Trophoblast cell (in vitro differentiated cells and primary cell): Measurements from ENCODE around the gene CNST.

Experiments
- DNase-seq, 2 donors: peaks; one replicate each; pipeline ENCODE4 v3.0.0-alpha.2; 2016
- H2AFZ ChIP-seq: 2 replicates; pipeline ENCODE4 v1.6.1; 2013; ENCODE audit warnings: low read length, moderate library complexity, mild to moderate bottlenecking; ENCODE audit not compliant: insufficient read depth, poor library complexity
- H2AK5ac ChIP-seq: 2 replicates; pipeline ENCODE4 v1.6.1; 2013; ENCODE audit warnings: mild to moderate bottlenecking, low read length
- H2BK120ac ChIP-seq: 2 replicates; pipeline ENCODE4 v1.6.1; 2013; ENCODE audit warnings: low read length, mild to moderate bottlenecking, moderate library complexity; ENCODE audit not compliant: insufficient read depth, poor library complexity
- H2BK12ac ChIP-seq: 2 replicates; pipeline ENCODE4 v1.6.1; 2013; ENCODE audit warnings: mild to moderate bottlenecking, low read length, moderate library complexity
- H2BK5ac ChIP-seq: 2 replicates; pipeline ENCODE4 v1.6.1; 2013; ENCODE audit warnings: low read length, low read depth, moderate library complexity, mild to moderate bottlenecking; ENCODE audit not compliant: poor library complexity
- H3K14ac ChIP-seq: 2 replicates; pipeline ENCODE4 v1.6.1; 2013; ENCODE audit warnings: mild to moderate bottlenecking, low read length
- H3K18ac ChIP-seq: 2 replicates; pipeline ENCODE4 v1.6.1; 2013; ENCODE audit warnings: mild to moderate bottlenecking, low read length
- H3K23ac ChIP-seq: 2 replicates; pipeline ENCODE4 v1.6.1; 2013; ENCODE audit warnings: low read length
- H3K27ac ChIP-seq: 2 replicates; pipeline ENCODE4 v1.5.1; 2013; ENCODE audit warnings: low read depth, mild to moderate bottlenecking, inconsistent platforms, low read length, moderate library complexity
- H3K27me3 ChIP-seq: 2 replicates; pipeline ENCODE4 v1.6.1; 2013; ENCODE audit warnings: inconsistent platforms, mild to moderate bottlenecking, low read length, moderate library complexity; ENCODE audit not compliant: insufficient read depth
- H3K36me3 ChIP-seq, 2 experiments: 1 replicate in 1 of 2; 2 replicates in 1 of 2; pipeline ENCODE4 v1.6.1; 2013; ENCODE audit warnings: low read length in 2 of 2, mild to moderate bottlenecking in 2 of 2, moderate library complexity in 1 of 2; ENCODE audit not compliant: insufficient read depth in 2 of 2, control insufficient read depth in 1 of 2
- H3K4ac ChIP-seq: 2 replicates; pipeline ENCODE4 v1.6.1; 2013; ENCODE audit warnings: low read depth, mild to moderate bottlenecking, low read length, moderate library complexity
- H3K4me1 ChIP-seq, 2 experiments: 1 replicate in 1 of 2; 2 replicates in 1 of 2; pipeline ENCODE4 v1.6.1; 2013; ENCODE audit warnings: low read length in 2 of 2, mild to moderate bottlenecking in 2 of 2, moderate library complexity in 1 of 2; ENCODE audit not compliant: insufficient read depth in 2 of 2, control insufficient read depth in 1 of 2
- H3K4me2 ChIP-seq: 2 replicates; pipeline ENCODE4 v1.6.1; 2013; ENCODE audit warnings: inconsistent platforms, mild to moderate bottlenecking, low read length, moderate library complexity
- H3K4me3 ChIP-seq: 2 replicates; pipeline ENCODE4 v1.5.1; 2013; ENCODE audit warnings: mild to moderate bottlenecking, low read depth, low read length, inconsistent platforms
- H3K79me1 ChIP-seq: one replicate; pipeline ENCODE4 v1.6.1; 2013; ENCODE audit warnings: low read length
- H3K79me2 ChIP-seq: 2 replicates; pipeline ENCODE4 v1.6.1; 2013; ENCODE audit warnings: low read length, mild to moderate bottlenecking; ENCODE audit not compliant: control insufficient read depth, insufficient read depth, poor library complexity
- H3K9ac ChIP-seq: 2 replicates; pipeline ENCODE4 v1.6.1; 2013; ENCODE audit warnings: mild to moderate bottlenecking, low read length
- H3K9me3 ChIP-seq: 2 replicates; pipeline ENCODE4 v1.6.1; 2013; ENCODE audit warnings: low read depth, mild to moderate bottlenecking, control low read depth, inconsistent platforms, low read length; ENCODE audit not compliant: insufficient read depth
- H4K12ac ChIP-seq: 2 replicates; pipeline ENCODE4 v1.6.1; 2013; ENCODE audit warnings: low read depth, mild to moderate bottlenecking, low read length, moderate library complexity
- H4K8ac ChIP-seq: 2 replicates; pipeline ENCODE4 v1.6.1; 2013; ENCODE audit warnings: low read depth, mild to moderate bottlenecking, low read length, moderate library complexity
- H4K91ac ChIP-seq: one replicate; pipeline ENCODE4 v1.6.1; 2013; ENCODE audit warnings: low read depth, mild to moderate bottlenecking, low read length, moderate library complexity
- WGBS: extraction: QIAGEN DNeasy Blood & Tissue Kit; methylation state at CpG from one replicate; pipeline ENCODE4 v1.1.7; 2013; ENCODE audit warnings: missing lambda C conversion rate; ENCODE audit not compliant: insufficient read length, insufficient coverage; ENCODE audit errors: extremely low coverage; 5-methylcytosine and 5-hydroxymethylcytosine counted together

CNST gene

DNA sequence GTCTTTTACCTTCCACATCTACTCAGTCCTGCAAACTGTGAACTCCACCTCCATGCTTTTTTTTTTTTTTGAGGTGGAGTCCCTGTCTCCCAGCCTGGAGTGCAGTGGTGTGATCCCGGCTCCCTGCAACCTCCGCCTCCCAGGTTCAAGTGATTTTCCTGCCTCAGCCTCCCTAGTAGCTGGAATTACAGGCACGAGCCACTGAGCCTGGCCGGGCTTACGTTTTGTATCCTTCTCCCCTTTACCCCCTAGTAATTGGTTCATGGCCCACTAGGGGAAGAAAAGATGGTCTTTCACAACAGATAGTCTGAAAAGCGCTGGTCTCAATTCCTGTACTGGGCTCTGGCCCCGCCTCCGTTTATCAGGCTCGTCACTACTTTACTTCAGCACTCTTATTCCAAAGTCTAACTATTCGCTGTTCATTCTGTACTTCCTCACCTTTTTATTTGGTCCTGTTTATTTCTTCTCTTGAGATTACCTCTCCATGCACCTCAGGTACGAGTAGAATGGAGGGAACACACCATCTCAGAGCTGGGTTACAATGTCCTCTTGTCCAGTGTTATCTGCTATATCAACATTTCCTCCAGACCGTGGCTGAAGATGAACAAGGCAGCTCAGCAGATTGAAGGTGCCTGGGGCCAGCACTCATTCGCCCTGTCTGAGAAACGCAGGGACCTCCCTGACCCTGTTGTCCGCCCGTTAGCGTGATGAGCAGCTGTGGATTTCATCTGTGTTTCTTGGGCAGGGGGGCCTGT is 16.2 kb downstream of the CNST start:
- Histone ChIP-seq H3K4me2 (no peak overlapping the region), H2BK12ac (no peak overlapping the region), H2AFZ (no peak overlapping the region), H3K18ac (no peak overlapping the region), H3K4me3 (no peak overlapping the region), H3K14ac (no peak overlapping the region), H4K12ac (no peak overlapping the region), H3K23ac (no peak overlapping the region), H3K9ac (no peak overlapping the region), H4K8ac (no peak overlapping the region), H2BK120ac (no peak overlapping the region), H3K36me3 (peaks cover 0 to 3% of the 10 kb centered on the region in 2 experiments), H3K27ac (no peak overlapping the region), H2AK5ac (no peak overlapping the region), H3K79me1 (no peaks in the 10 kb centered on the region), H3K4ac (no peak overlapping the region), H3K79me2 (no peaks in the 10 kb centered on the region), H3K9me3 (no peaks in the 10 kb centered on the region), H3K27me3 (no peaks in the 10 kb centered on the region), H2BK5ac (no peak overlapping the region), H4K91ac (no peak overlapping the region), H3K4me1 (peaks cover 0 to 5% of the 10 kb centered on the region in 2 experiments)
- WGBS, result no CpG with 5 or more reads among the region's 17 CpGs
- no peak for DNase-seq

DNA sequence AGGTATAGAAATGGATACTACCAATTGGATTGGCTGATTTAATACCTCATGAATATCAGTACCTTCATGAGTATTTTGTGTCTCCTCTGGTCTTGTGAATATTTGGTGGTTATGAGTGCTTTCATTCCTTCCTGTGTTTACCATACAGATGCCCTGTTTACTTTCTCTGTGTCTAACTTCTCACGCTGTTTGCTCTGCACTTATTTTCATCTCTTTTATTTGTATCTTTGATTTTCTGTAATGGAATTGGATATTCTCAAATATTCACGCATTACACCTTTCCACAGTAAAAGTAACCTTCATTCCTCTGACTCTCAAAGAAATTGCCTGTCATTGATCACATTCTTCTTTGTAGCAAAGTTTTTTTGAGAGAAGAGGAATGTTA is 16.8 kb downstream of the CNST start:
- Histone ChIP-seq H3K27ac (no peak overlapping the region), H2AFZ (no peak overlapping the region), H3K9me3 (no peaks in the 10 kb centered on the region), H3K18ac (no peak overlapping the region), H4K91ac (no peak overlapping the region), H3K4me2 (no peak overlapping the region), H3K14ac (no peak overlapping the region), H3K4me3 (no peak overlapping the region), H3K4ac (no peak overlapping the region), H2BK120ac (no peak overlapping the region), H3K23ac (no peak overlapping the region), H4K8ac (no peak overlapping the region), H3K27me3 (no peaks in the 10 kb centered on the region), H3K79me1 (no peaks in the 10 kb centered on the region), H2AK5ac (no peak overlapping the region), H2BK12ac (no peak overlapping the region), H3K4me1 (peaks cover 0 to 5% of the 10 kb centered on the region in 2 experiments), H3K9ac (no peak overlapping the region), H3K36me3 (peaks cover 0 to 3% of the 10 kb centered on the region in 2 experiments), H3K79me2 (no peaks in the 10 kb centered on the region), H2BK5ac (no peak overlapping the region), H4K12ac (no peak overlapping the region)
- no CpG with 5 or more reads among the region's 2 CpGs for WGBS
- DNase-seq, result no peak

DNA sequence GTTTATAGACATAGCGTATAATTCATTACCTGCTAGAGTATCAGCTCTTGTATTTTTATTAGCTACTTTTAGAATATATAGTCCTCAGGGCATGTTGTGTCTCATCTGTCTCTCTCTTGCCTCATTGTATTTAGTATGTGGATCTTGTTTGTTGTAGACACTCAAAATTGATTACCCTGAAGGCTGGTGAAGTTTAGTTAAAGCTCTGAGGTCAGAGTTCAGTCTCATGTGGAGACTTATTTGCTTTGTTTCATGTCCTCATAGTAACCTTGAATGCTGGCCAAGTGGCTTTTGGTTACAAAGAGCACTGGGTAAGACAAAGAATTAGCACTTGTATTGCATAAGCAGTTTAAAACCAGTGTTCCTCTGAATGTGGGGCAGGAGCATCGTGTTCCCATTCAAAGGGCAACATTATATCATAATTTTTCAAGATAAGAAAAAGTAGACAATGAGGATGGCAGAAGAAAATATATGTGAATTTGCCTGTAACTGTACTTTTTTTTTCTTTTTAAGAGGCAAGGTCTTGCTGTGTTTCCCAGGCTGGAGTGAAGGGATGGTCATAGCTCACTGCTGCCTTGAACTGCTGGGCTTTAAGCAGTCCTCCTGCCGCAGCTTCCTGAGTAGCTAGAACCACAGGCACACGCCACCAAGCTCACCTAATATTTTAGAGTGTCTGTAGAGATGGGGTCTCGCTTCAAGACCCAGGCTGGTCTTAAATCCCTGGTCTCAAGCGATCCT is 17.4 kb downstream of the CNST start:
- H3K4me2 ChIP-seq, result no peak overlapping the region
- H3K9ac ChIP-seq, result no peak overlapping the region
- no peak overlapping the region for H3K18ac ChIP-seq
- H3K4me1 ChIP-seq, result peaks cover 0 to 5% of the 10 kb centered on the region in 2 experiments
- H3K27me3 ChIP-seq, result no peaks in the 10 kb centered on the region
- H4K8ac ChIP-seq, result no peak overlapping the region
- H3K36me3 ChIP-seq, result peaks cover 0 to 3% of the 10 kb centered on the region in 2 experiments
- H3K27ac ChIP-seq, result no peak overlapping the region
- no peak for DNase-seq
- WGBS, result no CpG with 5 or more reads among the region's 6 CpGs
- no peak overlapping the region for H2AK5ac ChIP-seq
- no peaks in the 10 kb centered on the region for H3K79me2 ChIP-seq
- H4K12ac ChIP-seq, result no peak overlapping the region
- no peaks in the 10 kb centered on the region for H3K9me3 ChIP-seq
- H2BK5ac ChIP-seq, result no peak overlapping the region
- H3K79me1 ChIP-seq, result no peaks in the 10 kb centered on the region
- H2BK120ac ChIP-seq, result no peak overlapping the region
- H2AFZ ChIP-seq, result no peak overlapping the region
- H3K23ac ChIP-seq, result no peak overlapping the region
- H3K4me3 ChIP-seq, result no peak overlapping the region
- H3K14ac ChIP-seq, result no peak overlapping the region
- no peak overlapping the region for H2BK12ac ChIP-seq
- no peak overlapping the region for H3K4ac ChIP-seq
- no peak overlapping the region for H4K91ac ChIP-seq

DNA sequence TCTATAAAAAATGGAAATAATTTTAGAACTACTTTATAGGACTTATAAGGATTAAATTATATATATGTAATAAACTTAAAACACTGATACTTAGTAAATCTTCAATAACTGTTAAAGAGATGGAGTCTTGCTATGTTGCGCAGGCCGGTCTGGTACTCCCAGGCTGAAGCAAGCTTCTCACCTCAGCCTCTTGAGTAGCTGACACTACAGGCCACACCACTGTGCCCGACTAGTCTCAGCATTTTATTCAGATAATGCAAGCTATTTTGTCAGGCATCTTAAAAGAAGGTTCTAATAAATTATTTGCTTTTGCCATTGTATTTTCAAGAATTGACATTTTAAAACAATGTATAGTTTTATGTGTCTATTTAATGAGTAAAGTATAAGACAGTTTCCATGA is 20.8 kb downstream of the CNST start:
- Histone ChIP-seq H3K9me3 (peaks cover 2% of the 10 kb centered on the region), H3K14ac (no peak overlapping the region), H3K4me3 (no peak overlapping the region), H2BK120ac (no peak overlapping the region), H3K27ac (no peak overlapping the region), H2BK12ac (no peak overlapping the region), H3K9ac (no peak overlapping the region), H3K4me2 (no peak overlapping the region), H3K23ac (no peak overlapping the region), H2BK5ac (no peak overlapping the region), H3K79me1 (no peaks in the 10 kb centered on the region), H3K27me3 (no peaks in the 10 kb centered on the region), H2AK5ac (no peak overlapping the region), H4K12ac (no peak overlapping the region), H3K36me3 (peaks cover 0 to 3% of the 10 kb centered on the region in 2 experiments), H3K4me1 (peaks cover 0 to 5% of the 10 kb centered on the region in 2 experiments), H4K91ac (no peak overlapping the region), H3K4ac (no peak overlapping the region), H3K79me2 (no peaks in the 10 kb centered on the region), H3K18ac (no peak overlapping the region), H2AFZ (no peak overlapping the region), H4K8ac (no peak overlapping the region)
- DNase-seq, result no peak
- WGBS, result no CpG with 5 or more reads among the region's 3 CpGs
